Progenitor cell of endocrine pancreas (in vitro differentiated cells): ENCODE measurements around the gene CDC42BPA. TPM values are rescaled to one million over a fixed set of nuclear protein-coding genes. Genes with fewer than 3 reads are reported as not detected.
A peak's percentile ranks its signal among the peaks of the same experiment; 100 is the strongest.

Source experiments
- DNase-seq: peaks from one replicate; pipeline ENCODE4 v3.0.0; 2021; ENCODE audit warnings: low spot score; ENCODE audit not compliant: unreplicated experiment
- H3K27ac Mint-ChIP-seq: 2 replicates; pipeline ENCODE4 v1.8.0; 2021; ENCODE audit warnings: mild to moderate bottlenecking, moderate library complexity, mixed read lengths
- H3K27me3 Mint-ChIP-seq: 2 replicates; pipeline ENCODE4 v1.8.0; 2021; ENCODE audit warnings: mixed read lengths
- H3K36me3 Mint-ChIP-seq: 2 replicates; pipeline ENCODE4 v1.8.0; 2022; ENCODE audit warnings: mixed read lengths; ENCODE audit not compliant: insufficient read depth
- H3K4me1 Mint-ChIP-seq: 2 replicates; pipeline ENCODE4 v1.8.0; 2021; ENCODE audit warnings: low read depth, mixed read lengths
- H3K4me3 Mint-ChIP-seq: 2 replicates; pipeline ENCODE4 v1.8.0; 2021; ENCODE audit warnings: low read depth, mild to moderate bottlenecking, moderate library complexity, mixed read lengths
- H3K9me3 Mint-ChIP-seq: 2 replicates; pipeline ENCODE4 v1.8.0; 2021; ENCODE audit warnings: low read depth, mixed read lengths
- CTCF ChIP-seq: fragments of 200-600 bp; sonication (generic); IDR thresholded peaks from one replicate; pipeline ENCODE4 v1.5.0; 2021; ENCODE audit warnings: antibody characterized with exemption, mild to moderate bottlenecking; ENCODE audit not compliant: unreplicated experiment
- total RNA-seq: library from RNA; stranded (reverse); gene quantifications from 2 replicates; pipeline ENCODE4 v1.2.1, GENCODE V29; 2021

CDC42BPA gene
- total RNA-seq, 1 donor from 2014 or later, result 32.7 TPM

- DNase-seq, result no peak
- no peak for TF ChIP-seq CTCF
- peaks cover 8% of the 10 kb centered on the region for H3K36me3 Mint-ChIP-seq
- no peaks in the 10 kb centered on the region for H3K27me3 Mint-ChIP-seq
- H3K4me3 Mint-ChIP-seq, result no peak overlapping the region
- H3K9me3 Mint-ChIP-seq, result no peaks in the 10 kb centered on the region
- H3K4me1 Mint-ChIP-seq, result peaks cover 54% of the 10 kb centered on the region
- peak overlapping the region; percentile 47 for H3K27ac Mint-ChIP-seq
Observed at GRCh38 chr1:226990133-226990716, 328.1 kb downstream of the CDC42BPA start.

- no peak for DNase-seq
- Mint-ChIP-seq H3K27ac (no peak overlapping the region), H3K9me3 (no peaks in the 10 kb centered on the region), H3K27me3 (no peaks in the 10 kb centered on the region), H3K36me3 (peaks cover 8% of the 10 kb centered on the region), H3K4me1 (peaks cover 44% of the 10 kb centered on the region), H3K4me3 (no peak overlapping the region)
- TF ChIP-seq CTCF, result no peak
Observed at GRCh38 chr1:226989085-226989920, 329.0 kb downstream of the CDC42BPA start.

- Mint-ChIP-seq H3K4me1 (peaks cover 34% of the 10 kb centered on the region), H3K4me3 (peak overlapping the region; percentile 24), H3K36me3 (peaks cover 8% of the 10 kb centered on the region), H3K27ac (peak overlapping the region; percentile 63), H3K27me3 (no peaks in the 10 kb centered on the region), H3K9me3 (no peaks in the 10 kb centered on the region)
- no peak for TF ChIP-seq CTCF
- DNase-seq, result no peak
Observed at GRCh38 chr1:226988334-226988666, 330.0 kb downstream of the CDC42BPA start.

- no peaks in the 10 kb centered on the region for H3K27me3 Mint-ChIP-seq
- no peak for TF ChIP-seq CTCF
- H3K4me1 Mint-ChIP-seq, result peaks cover 30% of the 10 kb centered on the region
- peaks cover 10% of the 10 kb centered on the region for H3K36me3 Mint-ChIP-seq
- H3K27ac Mint-ChIP-seq, result peak overlapping the region; percentile 63
- H3K4me3 Mint-ChIP-seq, result peak overlapping the region; percentile 24
- H3K9me3 Mint-ChIP-seq, result no peaks in the 10 kb centered on the region
- no peak for DNase-seq
Observed at GRCh38 chr1:226987623-226988333, 330.5 kb downstream of the CDC42BPA start.

- no peak for TF ChIP-seq CTCF
- H3K27ac Mint-ChIP-seq, result no peak overlapping the region
- no peaks in the 10 kb centered on the region for H3K27me3 Mint-ChIP-seq
- H3K36me3 Mint-ChIP-seq, result peaks cover 10% of the 10 kb centered on the region
- H3K9me3 Mint-ChIP-seq, result no peaks in the 10 kb centered on the region
- no peak for DNase-seq
- no peak overlapping the region for H3K4me3 Mint-ChIP-seq
- peaks cover 30% of the 10 kb centered on the region for H3K4me1 Mint-ChIP-seq
Observed at GRCh38 chr1:226987179-226987536, 331.1 kb downstream of the CDC42BPA start.
